Peyer's patch (tissue), 4 donors: ENCODE data around the gene MYH3.

ENCODE experiments used
- POLR2A ChIP-seq, 2 donors: fragments of 450-650 bp; IDR thresholded peaks; one replicate each; pipeline ENCODE4 v1.5.1; 2017; ENCODE audit warnings: antibody characterized with exemption in 2 of 2, mild to moderate bottlenecking in 2 of 2, moderate library complexity in 2 of 2
- TF ChIP-seq, protein P1 (sequence below), 6 experiments: fragments of 450-650 bp in 4 of 6; fragments of 200-600 bp in 2 of 6; sonication (generic) in 1 of 6; IDR thresholded peaks; one replicate each; pipeline ENCODE4 v1.5.1; 2017 to 2019; ENCODE audit warnings: antibody characterized with exemption in 6 of 6, mild to moderate bottlenecking in 3 of 6, moderate library complexity in 1 of 6

DNA sequence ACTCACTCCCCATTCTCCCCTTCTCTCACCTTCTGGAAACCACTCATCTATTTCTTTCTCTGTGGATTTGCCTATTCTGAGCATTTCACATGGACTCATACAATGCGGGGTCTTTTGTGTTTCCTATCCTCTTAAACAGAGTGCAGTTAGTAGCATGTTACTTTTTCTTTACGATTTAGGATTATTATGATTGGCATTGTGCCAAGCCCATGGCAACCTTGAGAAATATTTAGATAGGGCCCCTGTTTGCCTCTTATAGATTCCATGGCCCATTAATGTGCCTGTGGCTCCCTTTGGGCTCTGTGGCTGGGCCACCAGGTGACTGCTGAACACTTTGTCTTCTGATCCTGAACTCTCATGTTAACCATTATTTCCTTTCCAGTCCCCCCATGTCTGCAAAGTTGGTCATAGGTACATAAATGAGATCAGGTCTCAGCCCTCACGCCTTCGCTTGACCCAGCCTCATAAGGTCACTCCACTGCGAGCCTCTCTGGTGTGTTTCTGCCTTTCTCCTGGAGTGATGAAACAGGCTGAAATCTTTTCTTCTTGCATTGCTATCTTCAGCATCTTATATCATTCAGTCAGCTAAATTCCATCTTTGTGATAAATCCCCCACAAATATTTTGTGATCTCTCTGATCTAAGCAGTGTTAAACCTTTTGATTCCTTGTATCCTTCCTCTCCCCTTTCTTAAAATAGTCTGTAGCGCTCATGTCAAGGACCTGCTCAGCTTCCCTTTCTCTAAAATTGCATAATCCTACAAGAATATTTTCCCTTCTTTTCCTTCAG lies 44.0 kb downstream of the MYH3 start:
- TF ChIP-seq, protein P1, sequence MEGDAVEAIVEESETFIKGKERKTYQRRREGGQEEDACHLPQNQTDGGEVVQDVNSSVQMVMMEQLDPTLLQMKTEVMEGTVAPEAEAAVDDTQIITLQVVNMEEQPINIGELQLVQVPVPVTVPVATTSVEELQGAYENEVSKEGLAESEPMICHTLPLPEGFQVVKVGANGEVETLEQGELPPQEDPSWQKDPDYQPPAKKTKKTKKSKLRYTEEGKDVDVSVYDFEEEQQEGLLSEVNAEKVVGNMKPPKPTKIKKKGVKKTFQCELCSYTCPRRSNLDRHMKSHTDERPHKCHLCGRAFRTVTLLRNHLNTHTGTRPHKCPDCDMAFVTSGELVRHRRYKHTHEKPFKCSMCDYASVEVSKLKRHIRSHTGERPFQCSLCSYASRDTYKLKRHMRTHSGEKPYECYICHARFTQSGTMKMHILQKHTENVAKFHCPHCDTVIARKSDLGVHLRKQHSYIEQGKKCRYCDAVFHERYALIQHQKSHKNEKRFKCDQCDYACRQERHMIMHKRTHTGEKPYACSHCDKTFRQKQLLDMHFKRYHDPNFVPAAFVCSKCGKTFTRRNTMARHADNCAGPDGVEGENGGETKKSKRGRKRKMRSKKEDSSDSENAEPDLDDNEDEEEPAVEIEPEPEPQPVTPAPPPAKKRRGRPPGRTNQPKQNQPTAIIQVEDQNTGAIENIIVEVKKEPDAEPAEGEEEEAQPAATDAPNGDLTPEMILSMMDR (IDR thresholded peaks at IDR 0.05): no peak
- no peak for TF ChIP-seq POLR2A (IDR thresholded peaks at IDR 0.05)
